ENCODE data around the gene KIF27. TPM values are rescaled to one million over a fixed set of nuclear protein-coding genes. Genes with fewer than 3 reads are reported as not detected.
"Not testable (repeated sequence)": the region's sequence is repeated elsewhere in the genome, so short reads cannot be mapped to it uniquely, and the experiment has no call there.

KIF27 gene, protein sequence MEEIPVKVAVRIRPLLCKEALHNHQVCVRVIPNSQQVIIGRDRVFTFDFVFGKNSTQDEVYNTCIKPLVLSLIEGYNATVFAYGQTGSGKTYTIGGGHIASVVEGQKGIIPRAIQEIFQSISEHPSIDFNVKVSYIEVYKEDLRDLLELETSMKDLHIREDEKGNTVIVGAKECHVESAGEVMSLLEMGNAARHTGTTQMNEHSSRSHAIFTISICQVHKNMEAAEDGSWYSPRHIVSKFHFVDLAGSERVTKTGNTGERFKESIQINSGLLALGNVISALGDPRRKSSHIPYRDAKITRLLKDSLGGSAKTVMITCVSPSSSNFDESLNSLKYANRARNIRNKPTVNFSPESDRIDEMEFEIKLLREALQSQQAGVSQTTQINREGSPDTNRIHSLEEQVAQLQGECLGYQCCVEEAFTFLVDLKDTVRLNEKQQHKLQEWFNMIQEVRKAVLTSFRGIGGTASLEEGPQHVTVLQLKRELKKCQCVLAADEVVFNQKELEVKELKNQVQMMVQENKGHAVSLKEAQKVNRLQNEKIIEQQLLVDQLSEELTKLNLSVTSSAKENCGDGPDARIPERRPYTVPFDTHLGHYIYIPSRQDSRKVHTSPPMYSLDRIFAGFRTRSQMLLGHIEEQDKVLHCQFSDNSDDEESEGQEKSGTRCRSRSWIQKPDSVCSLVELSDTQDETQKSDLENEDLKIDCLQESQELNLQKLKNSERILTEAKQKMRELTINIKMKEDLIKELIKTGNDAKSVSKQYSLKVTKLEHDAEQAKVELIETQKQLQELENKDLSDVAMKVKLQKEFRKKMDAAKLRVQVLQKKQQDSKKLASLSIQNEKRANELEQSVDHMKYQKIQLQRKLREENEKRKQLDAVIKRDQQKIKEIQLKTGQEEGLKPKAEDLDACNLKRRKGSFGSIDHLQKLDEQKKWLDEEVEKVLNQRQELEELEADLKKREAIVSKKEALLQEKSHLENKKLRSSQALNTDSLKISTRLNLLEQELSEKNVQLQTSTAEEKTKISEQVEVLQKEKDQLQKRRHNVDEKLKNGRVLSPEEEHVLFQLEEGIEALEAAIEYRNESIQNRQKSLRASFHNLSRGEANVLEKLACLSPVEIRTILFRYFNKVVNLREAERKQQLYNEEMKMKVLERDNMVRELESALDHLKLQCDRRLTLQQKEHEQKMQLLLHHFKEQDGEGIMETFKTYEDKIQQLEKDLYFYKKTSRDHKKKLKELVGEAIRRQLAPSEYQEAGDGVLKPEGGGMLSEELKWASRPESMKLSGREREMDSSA (N-terminal part only)
- 3.1 and 3.3 TPM in 2 replicates for total RNA-seq (2014; rRNA removed; shearing (Covaris generic))

DNA sequence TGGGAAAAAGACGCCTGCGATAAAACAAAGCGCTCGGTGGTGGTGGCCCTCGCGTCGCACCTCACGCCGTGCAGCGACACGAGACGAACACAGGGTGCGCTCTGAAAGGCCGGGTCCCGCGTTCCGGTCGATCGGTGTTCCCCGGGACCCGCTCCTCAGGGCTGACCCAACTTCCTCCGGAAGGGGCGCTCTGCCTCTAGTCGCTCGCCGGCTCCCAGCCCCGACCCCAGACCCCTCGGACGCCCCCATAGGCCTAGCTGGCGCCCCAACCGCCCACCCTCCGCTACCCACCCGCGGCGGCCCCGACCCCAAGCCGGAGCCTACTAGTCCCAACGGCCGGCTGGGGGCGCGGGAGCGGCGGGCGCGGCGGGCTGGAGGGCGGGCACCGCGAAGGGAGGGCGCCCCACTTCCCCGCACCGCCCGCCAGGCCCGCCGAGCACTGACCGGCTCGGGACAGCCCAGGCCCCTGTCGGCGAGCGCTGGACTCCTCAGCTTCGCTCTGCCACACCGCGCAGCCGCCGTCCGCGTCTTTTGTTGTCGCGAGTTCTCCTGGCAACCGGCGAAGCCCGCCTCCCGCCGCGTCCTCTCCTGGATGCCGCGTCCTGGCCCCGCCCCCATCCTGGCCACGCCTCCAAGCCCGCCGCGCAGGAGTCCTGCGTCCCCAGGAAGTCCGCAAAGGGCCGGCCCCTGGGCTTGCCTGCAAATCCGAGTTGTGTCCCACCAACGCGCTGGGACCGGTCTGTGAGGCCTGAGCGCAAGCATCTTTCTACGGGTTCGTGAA is at the start of gene KIF27:
KIF27 (minus strand) TSS at position 506 of the 781 bp plus-strand sequence. CDS start 5,841 bp downstream, outside the sequence.
- peak; percentile 96 for DNase-seq (ENCODE audit: low spot score)

DNA sequence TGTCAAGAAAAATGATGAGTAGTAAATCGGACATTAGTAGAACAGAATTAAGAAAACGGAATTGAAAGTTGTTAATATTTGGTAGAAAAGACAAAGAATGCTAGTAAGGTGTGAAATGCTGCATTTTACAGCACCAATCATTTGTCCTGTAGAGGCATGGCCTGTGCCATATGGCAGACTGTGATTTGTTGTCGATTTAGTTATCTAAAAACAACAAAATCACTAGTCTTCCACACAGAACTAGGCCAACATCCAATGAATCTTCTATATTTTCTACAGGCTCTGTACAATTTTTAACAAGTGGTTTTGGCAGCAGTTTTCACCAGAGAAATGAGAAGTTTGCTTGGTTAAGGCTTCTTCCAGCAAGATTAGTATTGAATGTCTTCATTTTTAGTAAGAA is 48.4 kb upstream of the KIF27 start:
- DNase-seq (ENCODE audit: low spot score) = no peak

DNA sequence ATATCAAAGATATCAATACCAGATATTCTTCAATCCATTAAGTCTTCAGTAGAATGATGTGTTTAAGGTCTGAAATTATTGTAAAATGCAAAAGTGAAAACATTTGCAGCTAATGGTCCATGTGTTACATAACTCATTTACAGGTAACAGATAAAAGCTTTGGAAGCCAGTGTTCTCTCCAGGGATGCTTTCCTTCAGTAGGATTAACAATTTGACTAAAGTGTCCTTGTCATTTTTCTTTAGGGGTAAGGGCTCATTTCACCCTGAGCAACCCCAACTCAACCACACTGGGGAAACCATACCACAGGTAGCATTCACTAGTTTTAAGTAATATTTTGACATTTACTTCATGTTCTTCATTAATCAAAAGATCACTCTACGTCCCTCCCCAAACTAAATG is 45.8 kb upstream of the KIF27 start:
- DNase-seq (ENCODE audit: low spot score) = no peak

DNA sequence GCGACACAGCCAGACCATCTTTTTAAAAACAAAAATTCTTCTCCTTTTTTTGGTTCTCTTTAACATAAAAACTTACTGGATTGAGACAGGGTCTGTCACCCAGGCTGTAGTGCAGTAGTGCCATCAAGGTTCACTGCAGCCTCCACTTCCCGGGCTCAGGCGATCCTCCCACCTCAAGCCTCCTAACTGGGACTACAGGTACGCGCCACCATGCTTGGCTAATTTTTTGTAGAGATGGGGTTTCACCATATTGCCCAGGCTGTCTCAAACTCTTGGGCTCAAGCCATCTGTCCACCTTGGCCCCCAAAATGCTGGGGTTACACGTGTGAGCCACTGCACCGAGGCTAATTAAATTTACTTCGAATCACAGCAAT is 45.0 kb upstream of the KIF27 start:
- DNase-seq (ENCODE audit: low spot score) = no peak

DNA sequence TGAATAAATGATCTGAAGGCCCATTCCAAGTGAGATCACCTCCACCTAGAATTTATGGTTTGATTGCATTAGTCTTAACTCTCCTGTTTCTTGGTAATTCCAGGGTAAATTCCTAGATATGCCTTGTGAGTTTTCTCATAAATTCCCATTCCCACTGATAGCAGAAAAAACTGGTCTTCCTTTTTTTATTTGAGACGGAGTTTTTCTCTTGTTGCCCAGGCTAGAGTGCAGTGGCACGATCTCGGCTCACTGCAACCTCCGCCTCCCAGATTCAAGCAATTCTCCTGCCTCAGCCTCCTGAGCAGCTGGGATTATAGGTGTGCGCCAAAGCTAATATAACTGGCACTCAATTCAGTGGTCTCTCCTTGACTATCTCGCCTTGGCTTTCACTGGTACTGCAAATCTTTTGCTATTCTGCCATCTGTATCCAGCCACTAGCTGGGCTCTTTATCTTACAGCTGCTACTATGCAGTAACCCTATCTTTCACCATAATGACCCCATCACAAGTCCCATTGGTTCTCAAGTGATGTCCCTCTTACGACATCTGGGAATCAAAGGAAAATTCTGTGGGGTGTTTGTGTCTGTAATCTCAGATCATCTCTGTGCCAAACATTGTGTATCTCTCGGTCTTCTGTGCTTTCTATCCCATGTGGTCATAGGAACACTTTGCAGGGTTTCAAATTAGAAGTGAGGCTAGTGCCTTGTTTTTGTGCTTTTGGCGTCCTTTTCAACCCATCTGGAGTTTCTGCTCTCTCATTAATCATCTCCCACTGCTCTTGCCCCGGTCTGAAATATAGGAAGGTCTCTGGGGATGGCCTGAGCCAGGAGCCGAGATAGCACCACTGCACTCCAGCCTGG is 44.3 kb upstream of the KIF27 start:
- no peak for DNase-seq (ENCODE audit: low spot score)

DNA sequence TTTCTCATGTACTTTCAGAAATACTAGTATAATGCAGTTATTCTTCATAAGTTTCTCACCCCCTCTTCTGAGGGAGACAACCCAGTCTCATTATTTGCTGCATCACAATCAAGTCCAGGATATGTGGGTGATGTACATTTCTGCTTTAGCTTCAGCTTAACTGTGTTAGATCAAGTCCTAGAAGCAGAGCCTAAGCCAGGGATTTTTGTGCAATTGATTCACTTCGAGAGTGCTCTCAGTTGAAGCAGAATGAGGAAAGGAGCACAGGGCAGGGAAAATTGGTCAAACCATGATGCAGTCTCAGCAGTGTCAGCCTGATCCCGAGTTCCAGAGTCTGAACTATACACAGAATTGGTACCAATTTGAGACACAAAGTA is 43.7 kb upstream of the KIF27 start:
- DNase-seq (ENCODE audit: low spot score) = no peak

DNA sequence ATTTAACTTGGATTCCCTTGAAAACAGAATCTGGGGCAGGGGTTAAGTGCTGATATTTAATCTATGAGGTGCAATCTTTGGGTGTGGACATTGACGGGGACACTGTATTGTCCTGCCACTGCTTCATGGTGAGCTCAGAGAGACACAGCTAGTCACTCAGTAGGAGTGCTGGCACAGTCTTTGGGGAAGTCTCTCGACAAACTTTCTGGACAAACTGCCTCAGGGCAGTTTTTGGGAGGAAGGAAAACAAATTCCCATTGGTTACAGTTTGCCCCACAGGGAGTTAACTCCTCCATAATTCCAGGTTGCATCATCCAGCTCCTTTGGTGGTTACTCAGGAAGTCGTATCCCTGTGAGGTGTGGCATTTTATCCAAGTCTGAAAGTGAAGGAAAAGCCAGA is 40.9 kb upstream of the KIF27 start:
- peak; percentile 25 for DNase-seq (ENCODE audit: low spot score)

DNA sequence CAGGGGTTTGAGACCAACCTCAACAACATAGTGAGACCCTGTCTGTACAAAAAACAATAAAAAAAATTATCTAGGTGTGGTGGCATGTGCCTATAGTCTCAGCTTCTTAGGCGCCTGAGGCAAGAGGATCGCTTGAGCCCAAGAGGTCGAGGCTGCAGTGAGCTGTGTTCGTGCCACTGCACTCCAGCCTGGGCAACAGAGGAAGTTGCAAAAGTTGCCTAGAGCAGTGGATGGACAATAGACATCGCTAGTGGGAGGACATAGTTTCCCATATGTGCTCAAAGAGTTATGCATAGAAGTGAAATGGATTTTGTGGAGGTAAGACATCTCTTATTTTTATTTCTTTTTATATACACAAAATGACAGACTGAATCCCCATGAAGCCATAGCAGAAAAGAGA is 39.8 kb upstream of the KIF27 start:
- no peak for DNase-seq (ENCODE audit: low spot score)

DNA sequence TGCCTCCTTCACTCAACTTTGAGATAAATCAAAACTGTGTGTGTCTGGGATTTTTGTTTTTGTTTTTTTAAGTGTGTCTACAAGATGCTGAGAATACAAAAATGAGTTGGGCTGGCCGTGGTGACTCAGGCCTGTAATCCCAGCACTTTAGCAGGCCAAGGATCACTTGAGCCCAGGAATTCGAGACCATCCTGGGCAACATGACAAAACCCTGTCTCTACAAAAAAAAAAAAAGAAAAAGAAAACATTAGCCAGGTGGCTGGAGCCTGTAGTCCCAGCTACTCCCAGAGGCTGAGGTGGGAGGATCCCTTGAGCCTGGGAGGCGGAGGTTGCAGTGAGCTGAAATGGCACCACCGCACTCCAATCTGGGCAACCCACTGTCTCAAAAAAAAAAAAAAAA is 37.8 kb upstream of the KIF27 start:
- peak; percentile 86 for DNase-seq (ENCODE audit: low spot score)

DNA sequence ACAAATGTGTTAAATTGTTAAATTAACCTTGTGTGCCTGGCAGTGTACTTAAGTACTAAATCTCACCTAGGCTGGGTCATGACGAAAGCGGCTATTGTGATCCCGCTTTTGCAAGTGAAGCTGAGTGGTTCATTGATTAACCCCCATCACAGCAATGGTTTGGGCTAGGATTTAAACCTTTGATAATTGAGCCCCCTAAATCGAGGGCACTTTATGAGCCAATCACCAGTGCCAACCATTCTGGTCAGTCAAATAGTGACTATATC is 35.9 kb upstream of the KIF27 start:
- DNase-seq (ENCODE audit: low spot score) = no peak

DNA sequence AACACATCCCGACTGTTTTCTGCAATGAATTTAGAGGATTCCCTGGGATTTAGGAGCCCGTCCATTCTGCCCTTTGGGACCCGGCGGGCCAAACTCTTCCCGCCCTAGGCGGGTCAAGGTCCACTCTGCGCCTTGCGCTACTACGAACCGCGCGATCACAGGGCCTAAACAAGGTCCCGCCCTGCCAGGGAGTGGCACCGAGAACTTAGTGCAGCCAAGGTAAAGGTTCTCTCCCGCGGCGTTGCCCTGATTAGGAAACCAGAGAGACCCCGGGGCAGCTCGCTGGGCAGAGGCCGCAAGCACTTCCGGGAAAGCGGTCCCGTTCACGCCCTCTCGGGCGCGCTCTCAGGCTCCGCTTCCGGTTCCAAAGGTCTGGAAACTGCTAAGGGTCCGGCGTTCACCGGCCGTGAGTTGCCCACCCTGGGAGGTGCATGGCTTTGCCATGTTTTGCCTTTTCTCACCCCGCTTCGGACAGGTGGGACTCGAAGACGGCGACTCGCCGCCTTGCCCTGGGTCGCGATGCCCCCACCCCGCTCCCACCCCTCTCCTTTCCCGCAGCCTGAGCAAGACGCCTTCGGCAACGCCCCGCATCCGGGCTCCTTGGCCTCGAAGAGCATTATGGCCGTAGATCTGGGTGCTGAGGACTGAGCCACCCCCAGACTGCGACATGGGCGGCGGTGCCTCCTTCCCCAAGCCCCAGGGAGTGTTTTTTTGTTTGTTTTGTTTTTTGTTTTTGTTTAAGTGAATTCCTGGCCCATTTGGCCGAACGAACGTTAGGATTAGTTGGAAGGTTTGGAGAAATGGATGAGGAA is 35.4 kb upstream of the KIF27 start:
- DNase-seq (ENCODE audit: low spot score) = no peak

DNA sequence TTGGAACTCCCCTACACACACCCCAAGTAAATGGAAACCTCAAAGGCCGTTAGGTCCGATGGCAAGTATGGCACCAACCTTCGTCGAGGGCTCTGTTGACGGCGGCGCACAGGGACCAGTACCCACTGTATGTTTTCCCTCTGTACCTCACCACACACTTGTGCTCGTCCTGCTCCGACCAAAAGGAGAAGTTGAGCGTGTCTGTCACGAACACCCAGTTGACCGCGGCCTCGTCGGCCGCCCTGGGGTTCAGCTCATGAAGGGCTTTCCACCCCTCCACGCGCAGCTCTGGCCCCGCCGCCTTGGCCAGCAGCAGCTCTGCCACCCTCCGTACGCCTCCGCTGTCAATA is 34.8 kb upstream of the KIF27 start:
- DNase-seq (ENCODE audit: low spot score) = no peak

DNA sequence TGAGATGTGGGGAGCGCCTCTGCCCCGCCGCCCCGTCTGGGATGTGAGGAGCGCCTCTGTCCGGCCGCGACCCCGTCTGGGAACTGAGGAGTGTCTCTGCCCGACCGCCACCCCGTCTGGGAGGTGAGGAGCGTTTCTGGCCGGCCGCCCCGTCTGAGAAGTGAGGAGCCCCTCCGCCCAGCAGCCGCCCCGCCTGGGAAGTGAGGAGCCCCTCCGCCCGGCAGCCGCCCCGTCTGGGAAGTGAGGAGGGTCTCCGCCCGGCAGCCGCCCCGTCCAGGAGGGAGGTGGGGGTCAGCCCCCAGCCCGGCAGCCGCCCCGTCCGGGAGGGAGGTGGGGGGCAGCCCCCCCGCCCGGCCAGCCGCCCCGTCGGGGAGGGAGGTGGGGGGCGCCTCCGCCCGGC is 26.9 kb upstream of the KIF27 start:
- not testable (repeated sequence) for DNase-seq (ENCODE audit: low spot score)

DNA sequence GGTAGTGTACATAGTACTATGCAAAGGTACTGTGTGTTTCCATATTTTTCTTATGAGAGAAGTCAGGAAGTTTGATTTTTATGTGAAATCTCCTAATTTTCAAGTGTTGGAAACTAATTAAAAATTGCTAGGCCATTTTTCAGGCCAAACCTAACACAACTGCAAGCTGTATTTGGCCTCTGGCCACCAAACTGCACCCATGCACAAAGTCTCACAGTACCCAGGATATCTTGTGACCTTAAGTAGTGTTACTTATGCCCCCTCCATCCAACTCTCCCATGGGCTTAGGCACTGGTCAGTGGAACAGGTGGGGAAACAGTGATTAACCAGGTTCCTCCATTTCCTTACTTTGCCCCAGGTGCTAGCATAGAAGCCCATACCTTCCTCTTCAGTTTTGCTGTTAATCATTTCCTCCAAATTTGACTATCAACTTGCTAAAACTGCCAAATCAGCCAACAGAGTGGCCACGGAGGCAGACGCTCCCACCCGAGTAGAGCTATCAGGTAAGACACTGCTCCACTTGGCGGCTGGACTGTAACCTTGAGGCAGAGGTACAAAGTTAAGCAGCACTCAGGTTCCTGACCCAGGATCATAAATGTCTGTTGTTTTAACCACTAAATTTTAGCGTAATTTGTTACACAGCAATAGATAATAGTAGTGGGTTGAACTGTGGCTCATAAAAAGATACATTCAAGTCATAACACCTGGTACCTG is 19.5 kb upstream of the KIF27 start:
- no peak for DNase-seq (ENCODE audit: low spot score)

DNA sequence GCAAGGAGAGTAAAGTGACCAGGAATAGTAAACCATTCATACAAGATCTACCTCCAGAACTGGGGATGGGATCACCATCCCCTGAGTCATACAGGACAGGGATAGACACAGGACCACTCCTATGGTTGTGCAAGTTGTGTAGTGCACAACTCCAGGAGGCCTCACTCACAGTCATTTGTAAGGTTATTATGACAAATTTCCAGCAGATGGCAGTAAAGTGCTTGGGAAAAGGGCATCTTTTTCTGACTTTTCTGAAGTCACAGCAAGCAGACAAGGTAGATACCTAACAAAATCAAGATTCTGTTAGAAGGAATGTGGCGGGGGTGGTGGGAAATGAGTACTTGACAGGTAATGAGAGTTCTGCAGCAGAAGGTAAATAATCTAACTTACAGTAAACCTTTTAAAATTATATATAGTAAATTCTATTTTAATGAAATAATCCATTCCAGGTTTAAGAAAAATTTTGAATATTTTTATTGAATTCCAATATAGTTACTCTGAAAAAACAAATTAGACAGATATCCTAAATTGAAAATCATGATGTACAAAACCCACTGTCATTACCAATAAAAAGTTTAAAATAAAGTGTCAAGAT is 16.7 kb upstream of the KIF27 start:
- peak; percentile 60 for DNase-seq (ENCODE audit: low spot score)

DNA sequence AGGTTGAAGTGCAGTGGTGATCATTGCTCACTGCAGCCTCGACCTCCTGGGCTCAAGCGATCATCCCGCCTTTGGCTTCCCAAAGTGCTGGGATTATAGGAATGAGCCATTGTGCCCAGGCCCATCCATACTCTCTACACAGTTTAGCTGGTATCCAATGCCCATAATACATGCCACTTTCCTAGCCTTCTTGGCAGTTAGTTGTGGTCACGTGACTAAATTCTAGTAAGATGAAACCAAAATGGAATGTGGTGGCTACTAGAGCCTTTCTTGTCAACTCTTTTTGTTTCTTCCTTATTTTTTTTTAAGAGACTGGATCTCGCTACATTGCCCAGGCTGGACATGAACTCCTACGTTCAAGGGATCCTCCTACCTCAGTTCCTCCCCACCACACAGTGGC is 15.3 kb upstream of the KIF27 start:
- DNase-seq (ENCODE audit: low spot score) = no peak

DNA sequence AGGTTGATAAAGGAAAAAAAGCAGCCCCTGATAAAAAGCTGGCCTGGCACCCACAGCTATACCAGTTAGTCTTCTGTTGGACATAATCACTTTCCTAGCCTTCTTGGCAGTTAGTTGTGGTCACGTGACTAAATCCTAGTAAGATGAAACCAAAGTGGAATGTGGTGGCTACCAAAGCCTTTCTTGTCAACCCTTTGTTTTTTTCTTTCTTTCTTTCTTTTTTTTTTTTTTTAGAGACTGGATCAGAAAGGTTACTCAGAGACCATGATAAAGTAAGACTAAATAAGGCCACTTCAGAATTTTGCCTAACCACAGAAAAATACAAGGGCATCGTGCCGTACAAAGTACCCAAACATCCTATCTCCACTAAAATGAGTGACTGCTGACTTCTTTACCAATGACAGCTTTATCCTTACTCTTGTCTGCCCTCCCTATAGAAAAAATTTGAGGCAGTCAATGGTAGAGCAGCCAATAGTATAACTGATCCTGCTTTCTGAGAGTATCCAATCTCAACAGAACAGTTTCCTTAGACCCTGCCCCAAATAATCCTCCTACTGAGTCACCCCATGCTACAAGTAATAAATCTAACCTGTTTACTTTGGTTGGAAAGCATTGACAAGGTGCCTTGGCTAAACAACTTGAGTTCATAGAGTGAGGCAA is 14.2 kb upstream of the KIF27 start:
- peak; percentile 83 for DNase-seq (ENCODE audit: low spot score)

DNA sequence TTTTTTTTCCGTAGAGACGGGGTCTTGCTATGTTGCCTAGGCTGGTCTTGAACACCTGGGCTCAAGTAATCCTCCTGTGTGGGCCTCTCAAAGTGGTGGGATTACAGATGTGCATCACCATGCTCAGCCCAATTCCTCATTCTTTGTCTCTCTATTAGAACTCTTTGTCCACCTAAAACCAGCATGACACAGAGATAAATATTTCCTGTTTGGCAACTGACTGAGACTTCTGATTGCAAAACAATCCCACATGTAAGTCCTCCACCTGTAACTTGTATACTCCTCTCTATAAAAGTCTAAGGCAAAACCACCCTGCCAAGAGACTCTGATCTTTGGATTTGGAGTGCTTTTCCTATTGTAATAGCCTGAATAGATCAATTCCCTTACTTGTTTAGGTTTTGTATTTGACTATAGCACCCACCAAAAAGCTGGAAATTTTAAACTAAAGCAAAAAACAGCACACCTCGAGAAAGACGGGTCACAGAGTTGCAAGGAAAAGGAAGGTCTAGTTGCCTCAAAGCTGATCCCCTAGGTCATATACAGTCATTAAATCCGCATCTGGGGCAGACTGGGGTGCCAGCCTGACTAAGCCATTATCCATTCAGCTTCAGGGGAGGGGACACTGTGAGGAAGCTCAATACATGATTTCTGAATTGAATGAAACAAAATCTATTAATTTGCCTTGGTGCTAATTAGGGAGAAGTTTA is 13.5 kb upstream of the KIF27 start:
- DNase-seq (ENCODE audit: low spot score) = peak; percentile 54
